IPS-18c (cell line): ENCODE data around the gene CBR3.

Source experiments
- H3K4me3 ChIP-seq: 2 replicates; pipeline ENCODE4 v1.7.0; 2013; ENCODE audit warnings: low read depth, mild to moderate bottlenecking, low read length, moderate library complexity; ENCODE audit not compliant: insufficient read depth
- H3K9me3 ChIP-seq: one replicate; pipeline ENCODE4 v1.6.1; 2013; ENCODE audit warnings: mild to moderate bottlenecking, low read length, moderate library complexity; ENCODE audit not compliant: control insufficient read depth, insufficient read depth

Gene CBR3

GRCh38 chr21:36167541-36167940 lies 32.7 kb downstream of the CBR3 start:
- H3K4me3 ChIP-seq: no peak overlapping the region

GRCh38 chr21:36169470-36170128 lies 34.7 kb downstream of the CBR3 start:
- H3K4me3 ChIP-seq: no peak overlapping the region
- no peaks in the 10 kb centered on the region for H3K9me3 ChIP-seq

More at GRCh38 chr21:36167541-36167940, 32.7 kb downstream of the CBR3 start:
- H3K9me3 ChIP-seq: no peaks in the 10 kb centered on the region

GRCh38 chr21:36170823-36171222 lies 35.9 kb downstream of the CBR3 start:
- Histone ChIP-seq H3K4me3 (no peak overlapping the region), H3K9me3 (no peaks in the 10 kb centered on the region)

- Histone ChIP-seq H3K9me3 (no peaks in the 10 kb centered on the region), H3K4me3 (no peak overlapping the region)
These were observed 36.5 kb downstream of the CBR3 start for GRCh38 chr21:36171336-36171735.

GRCh38 chr21:36171741-36172331 lies 37.0 kb downstream of the CBR3 start:
- H3K9me3 ChIP-seq: no peaks in the 10 kb centered on the region
- no peak overlapping the region for H3K4me3 ChIP-seq

GRCh38 chr21:36174780-36175179 lies 39.9 kb downstream of the CBR3 start:
- Histone ChIP-seq H3K4me3 (no peak overlapping the region), H3K9me3 (no peaks in the 10 kb centered on the region)

GRCh38 chr21:36175771-36176565 lies 41.1 kb downstream of the CBR3 start:
- no peaks in the 10 kb centered on the region for H3K9me3 ChIP-seq
- no peak overlapping the region for H3K4me3 ChIP-seq

GRCh38 chr21:36178349-36178748 lies 43.5 kb downstream of the CBR3 start:
- no peak overlapping the region for H3K4me3 ChIP-seq
- H3K9me3 ChIP-seq: no peaks in the 10 kb centered on the region

- no peak overlapping the region for H3K4me3 ChIP-seq
- H3K9me3 ChIP-seq: no peaks in the 10 kb centered on the region
These were observed 44.3 kb downstream of the CBR3 start for GRCh38 chr21:36179145-36179544.

GRCh38 chr21:36180963-36181362 lies 46.1 kb downstream of the CBR3 start:
- H3K4me3 ChIP-seq: no peak overlapping the region
- H3K9me3 ChIP-seq: no peaks in the 10 kb centered on the region

GRCh38 chr21:36183144-36183795 lies 48.4 kb downstream of the CBR3 start:
- H3K9me3 ChIP-seq: no peaks in the 10 kb centered on the region
- no peak overlapping the region for H3K4me3 ChIP-seq

- H3K9me3 ChIP-seq: no peaks in the 10 kb centered on the region
- H3K4me3 ChIP-seq: no peak overlapping the region
These were observed 49.7 kb downstream of the CBR3 start for GRCh38 chr21:36184545-36184944.

GRCh38 chr21:36185523-36185922 lies 50.6 kb downstream of the CBR3 start:
- Histone ChIP-seq H3K4me3 (no peak overlapping the region), H3K9me3 (no peaks in the 10 kb centered on the region)

GRCh38 chr21:36186081-36186480 lies 51.2 kb downstream of the CBR3 start:
- Histone ChIP-seq H3K9me3 (no peaks in the 10 kb centered on the region), H3K4me3 (no peak overlapping the region)

- Histone ChIP-seq H3K9me3 (no peaks in the 10 kb centered on the region), H3K4me3 (no peak overlapping the region)
These were observed 51.9 kb downstream of the CBR3 start for GRCh38 chr21:36186506-36187399.

GRCh38 chr21:36188081-36188681 lies 53.3 kb downstream of the CBR3 start:
- H3K4me3 ChIP-seq: no peak overlapping the region
- no peaks in the 10 kb centered on the region for H3K9me3 ChIP-seq
